ENCODE results near the gene DMRTB1. TPM values are rescaled to one million over a fixed set of nuclear protein-coding genes. Genes with fewer than 3 reads are reported as not detected.

The DMRTB1 gene
- total and polyA plus RNA-seq, 2 donors (not counting 1 experiment from before 2014, with no cell fraction given), result not detected

- 97% methylated on average over 12 of the region's 13 CpGs for WGBS (ENCODE audit: insufficient coverage)
These were observed 48.1 kb downstream of the DMRTB1 start for GRCh38 chr1:53507116-53507820.

More at GRCh38 chr1:53507116-53507820, 48.1 kb downstream of the DMRTB1 start:
- H3K9me3 Mint-ChIP-seq (ENCODE audit: insufficient read depth), result no peaks in the 10 kb centered on the region
- H3K27ac ChIP-seq (ENCODE audit: low read length in 2 of 2), result no peak overlapping the region
- no peak for ATAC-seq (ENCODE audit: low read depth)
- no peaks in the 10 kb centered on the region for H3K4me1 Mint-ChIP-seq
- H3K27me3 ChIP-seq (replicated peaks in 1 of 4; ENCODE audit: control extremely low read depth in 1 of 4, control insufficient read depth in 3 of 4, insufficient read depth in 4 of 4, low read length in 3 of 4), result no peaks in the 10 kb centered on the region
- ChIA-PET POLR2A (no interaction called here), CTCF (no interaction called here)
- H4K20me1 ChIP-seq (ENCODE audit: control insufficient read depth, insufficient read depth, low read length, poor library complexity, severe bottlenecking), result no peaks in the 10 kb centered on the region
- no peak for TF ChIP-seq EZH2 (IDR thresholded peaks at IDR 0.05; ENCODE audit: borderline replicate concordance, insufficient read depth, low read depth, low read length, poor library complexity, severe bottlenecking)
- TF ChIP-seq CTCF (IDR thresholded peaks at IDR 0.05), result no peak
- no peak overlapping the region for H3K27ac Mint-ChIP-seq
- no peak for DNase-seq
- H3K4me3 Mint-ChIP-seq, result no peak overlapping the region
- no peaks in the 10 kb centered on the region for H3K79me2 ChIP-seq (ENCODE audit: control insufficient read depth, insufficient read depth, low read length)
- H3K4me3 ChIP-seq (ENCODE audit: control extremely low read depth in 1 of 5, extremely low read depth in 1 of 5, insufficient read depth in 1 of 5, low read depth in 2 of 5, low read length in 4 of 5), result no peak overlapping the region
- H2AFZ ChIP-seq (ENCODE audit: insufficient read depth, low read depth, low read length, poor library complexity, severe bottlenecking), result no peak overlapping the region
- no peak overlapping the region for H3K4me2 ChIP-seq (replicated peaks; ENCODE audit: low read depth, low read length, poor library complexity, severe bottlenecking)
- no peak overlapping the region for H3K9ac ChIP-seq (ENCODE audit: low read length)
- H3K4me1 ChIP-seq (ENCODE audit: control insufficient read depth in 2 of 2, insufficient read depth in 2 of 2, low read length in 2 of 2), result no peaks in the 10 kb centered on the region
- H3K9me3 ChIP-seq (ENCODE audit: control extremely low read depth in 1 of 3, control insufficient read depth in 2 of 3, insufficient read depth in 1 of 3, low read length in 2 of 3), result no peaks in the 10 kb centered on the region
- no peaks in the 10 kb centered on the region for H3K36me3 ChIP-seq (replicated peaks in 1 of 2; ENCODE audit: control extremely low read depth in 1 of 2, control insufficient read depth in 1 of 2, extremely low read depth in 1 of 2, insufficient read depth in 2 of 2, low read length in 1 of 2)
- intact Hi-C loops (cut with micrococcal nuclease), result no loop called here
- no peaks in the 10 kb centered on the region for H3K27me3 Mint-ChIP-seq
